ENCODE measurements around the gene SLC25A17.
"Not testable (repeated sequence)": the region's sequence is repeated elsewhere in the genome, so short reads cannot be mapped to it uniquely, and the experiment has no call there.

The SLC25A17 gene

DNA sequence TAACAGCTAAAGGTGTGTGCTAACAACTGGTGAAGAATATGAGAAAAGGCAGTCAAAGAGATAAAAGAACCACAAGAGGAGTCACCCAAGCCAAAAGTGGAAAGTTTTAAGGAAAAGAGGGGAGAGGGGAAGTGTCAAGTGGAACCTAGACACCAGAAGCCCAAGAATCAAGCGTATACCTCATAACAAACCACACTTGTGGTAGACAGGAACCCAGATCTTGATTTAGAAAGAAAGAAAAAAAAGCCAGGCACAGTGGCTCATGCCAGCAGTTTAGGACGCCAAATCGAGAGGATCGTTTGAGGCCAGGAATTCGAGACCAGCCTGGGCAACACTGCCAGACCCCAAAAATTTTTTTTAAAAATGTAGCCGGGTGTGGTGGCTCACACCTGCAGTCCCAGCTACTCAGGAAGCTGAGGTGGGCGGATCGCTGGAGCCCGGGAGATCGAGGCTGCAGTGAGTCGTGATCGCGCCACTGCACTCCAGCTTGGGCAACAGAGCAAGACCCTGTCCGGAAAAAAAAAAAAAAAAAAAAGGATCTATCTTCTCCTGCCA lies 877 bp downstream of the SLC25A17 start:
- DNase-seq = no peak

DNA sequence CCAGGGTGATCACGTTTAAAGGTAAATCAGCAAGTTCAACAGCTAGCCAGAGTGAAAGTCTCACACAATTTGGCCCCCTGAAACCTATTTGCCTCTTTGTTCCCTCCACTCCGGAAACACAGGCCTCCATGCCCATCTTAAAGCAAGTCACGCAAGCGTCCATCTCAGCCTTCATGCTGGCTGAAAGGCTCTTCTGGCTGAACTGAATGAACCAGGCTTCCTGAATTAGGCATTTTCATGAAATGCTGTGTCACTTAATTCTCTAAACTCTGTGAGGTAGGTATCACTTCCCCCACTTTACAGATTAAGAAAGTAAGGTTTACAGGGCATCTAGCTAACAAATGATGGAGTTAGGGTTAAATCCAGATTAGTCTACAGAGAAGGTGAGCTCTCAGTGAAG lies 1.4 kb downstream of the SLC25A17 start:
- DNase-seq = no peak

DNA sequence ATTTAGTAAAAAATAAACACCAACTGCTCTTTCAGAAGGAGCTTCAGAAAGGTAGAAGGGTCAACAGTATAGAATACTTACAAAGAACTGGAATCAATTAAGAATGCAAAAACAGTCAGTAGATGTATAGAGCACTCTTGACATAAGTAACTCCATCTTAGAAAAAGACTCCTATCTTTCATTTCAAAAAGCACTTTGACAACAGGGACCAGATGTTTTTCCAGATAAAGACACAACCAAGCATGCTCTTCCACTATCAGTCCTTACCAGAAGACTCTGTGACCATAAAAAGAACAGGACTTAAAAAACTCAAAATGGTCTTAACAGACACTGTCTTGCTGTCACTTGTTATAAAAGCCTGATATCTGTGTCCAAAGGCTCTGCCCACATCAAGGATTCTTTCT lies 5.2 kb downstream of the SLC25A17 start:
- no peak for DNase-seq

DNA sequence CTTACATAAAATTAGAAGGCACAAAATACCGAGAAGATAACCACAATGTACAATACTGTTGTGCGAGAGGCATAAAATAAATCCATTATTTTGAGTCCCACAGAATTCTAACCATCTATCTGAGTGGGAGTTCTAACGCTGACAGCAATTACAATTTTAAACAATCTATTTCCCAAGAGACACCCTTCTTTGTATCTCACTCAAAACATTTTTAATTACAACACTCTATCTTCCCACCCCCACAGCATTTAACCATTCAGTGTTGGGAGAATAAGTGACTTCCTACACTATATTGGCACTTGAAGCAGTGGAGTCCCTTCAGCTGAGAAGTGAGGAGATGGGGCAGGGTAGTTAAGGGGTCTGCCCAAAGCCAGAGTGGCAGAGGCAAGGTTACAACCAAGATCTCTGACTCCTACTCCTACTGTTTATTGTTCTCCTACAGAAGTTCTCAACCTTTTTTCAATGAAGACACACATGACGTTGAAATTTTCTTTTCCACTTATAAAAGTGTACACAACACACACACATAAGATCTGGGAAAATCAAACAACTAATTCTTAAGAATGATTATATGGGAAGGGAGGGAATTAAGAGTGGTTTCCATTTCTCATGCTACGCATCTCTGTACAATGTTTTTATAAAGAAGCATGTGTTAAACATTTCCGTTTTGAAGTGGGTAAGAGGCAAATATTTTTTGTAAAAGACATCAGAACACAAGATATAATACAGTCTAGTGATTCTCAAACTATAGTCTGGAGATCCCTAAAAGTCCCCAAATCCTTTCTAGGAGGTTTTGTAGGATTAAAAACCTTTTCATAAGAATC lies 10.9 kb downstream of the SLC25A17 start:
- DNase-seq = no peak

DNA sequence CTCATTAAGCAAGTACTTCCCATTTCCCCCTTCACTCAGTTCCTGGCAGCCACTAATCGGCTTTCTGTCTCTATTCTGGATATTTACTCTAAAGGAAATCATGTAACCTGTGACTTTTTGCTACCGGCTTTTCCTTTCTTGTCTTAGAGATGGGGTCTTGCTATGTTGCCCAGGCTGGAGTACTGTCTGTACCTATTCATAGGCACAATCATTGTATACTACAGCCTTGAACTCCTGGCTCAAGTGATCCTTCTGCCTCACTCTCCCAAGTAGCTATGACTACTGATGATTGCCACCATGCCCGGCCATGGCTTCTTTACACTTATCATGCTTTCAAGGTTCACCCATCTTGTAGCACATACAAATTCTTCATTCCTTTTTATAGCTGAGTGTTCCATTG lies 12.4 kb downstream of the SLC25A17 start:
- no peak for DNase-seq

DNA sequence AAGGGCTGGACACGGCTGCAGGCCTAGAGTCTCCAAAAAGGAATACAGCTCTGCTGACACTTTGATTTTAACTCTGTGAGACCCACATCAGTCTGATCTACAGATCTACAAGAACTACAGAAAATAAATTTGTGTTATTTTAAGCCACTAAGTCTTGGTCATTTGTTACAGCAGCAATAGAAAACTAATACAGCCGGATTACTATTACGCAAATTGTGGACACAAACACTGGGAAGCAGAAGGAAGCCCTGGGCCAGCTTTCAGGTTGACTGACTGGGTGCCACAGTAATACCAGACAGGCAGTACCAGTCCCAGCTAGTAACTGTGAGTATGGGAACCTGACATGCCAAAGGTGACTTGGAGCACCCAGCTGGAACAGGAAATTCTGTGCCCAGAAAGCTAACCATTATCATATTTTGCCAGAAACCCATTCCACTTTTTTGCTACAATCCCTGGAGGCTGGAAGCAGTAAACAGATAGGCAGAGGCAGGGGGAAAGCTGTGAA lies 13.4 kb downstream of the SLC25A17 start:
- DNase-seq = no peak

DNA sequence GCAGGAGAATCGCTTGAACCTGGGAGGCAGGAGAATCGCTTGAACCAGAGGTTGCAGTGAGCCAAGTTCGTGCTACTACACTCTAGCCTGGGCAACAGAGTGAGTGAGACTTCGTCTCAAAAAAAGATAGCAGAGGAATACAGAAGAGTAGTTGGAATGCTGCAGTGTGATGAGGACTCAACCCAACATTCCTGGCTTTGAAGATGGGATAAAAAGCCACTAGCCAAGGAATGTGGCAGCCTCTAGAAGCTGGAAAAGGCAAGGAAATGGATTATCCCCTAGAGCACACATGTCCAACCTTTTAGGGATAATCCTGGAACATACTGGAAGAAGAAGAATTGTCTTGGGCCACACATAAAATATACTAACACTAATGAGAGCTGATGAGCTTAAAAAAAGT lies 13.9 kb downstream of the SLC25A17 start:
- no peak for DNase-seq

DNA sequence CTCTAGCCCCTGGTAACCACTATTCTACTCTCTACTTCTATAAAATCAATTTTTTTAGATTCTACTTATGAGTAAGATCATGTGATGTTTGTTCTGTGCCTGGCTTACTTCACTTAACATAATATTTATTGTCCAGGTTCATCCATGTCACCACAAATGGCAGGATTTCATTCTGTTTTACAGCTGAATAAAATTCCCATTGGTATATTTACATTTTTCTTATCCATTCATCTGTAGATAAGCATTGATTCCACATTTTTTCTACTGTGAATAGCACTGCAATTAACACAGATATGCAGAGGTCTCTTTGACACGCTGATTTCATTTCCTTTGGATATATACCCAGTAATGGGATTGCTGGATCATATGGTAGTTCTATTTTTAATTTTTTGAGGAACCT lies 15.8 kb downstream of the SLC25A17 start:
- DNase-seq = no peak

DNA sequence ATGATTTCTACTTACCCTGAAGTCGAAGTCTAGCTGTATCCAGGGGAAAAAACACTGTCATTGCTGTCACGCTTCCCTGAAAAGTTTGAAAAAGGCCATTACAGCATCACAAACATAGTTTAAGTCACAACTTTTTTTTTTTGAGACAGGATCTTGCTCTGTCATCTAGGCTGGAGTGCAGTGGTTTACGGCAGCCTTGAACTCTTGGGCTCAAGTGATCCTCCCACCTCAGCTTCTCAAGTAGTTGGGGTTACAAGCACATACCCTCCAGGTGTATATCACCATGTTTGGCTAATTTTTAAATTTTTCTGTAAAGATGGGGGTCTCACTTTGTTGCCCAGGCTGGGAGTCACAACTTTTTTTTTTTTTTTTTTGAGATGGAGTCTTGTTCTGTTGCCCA lies 20.1 kb downstream of the SLC25A17 start:
- no peak for DNase-seq

DNA sequence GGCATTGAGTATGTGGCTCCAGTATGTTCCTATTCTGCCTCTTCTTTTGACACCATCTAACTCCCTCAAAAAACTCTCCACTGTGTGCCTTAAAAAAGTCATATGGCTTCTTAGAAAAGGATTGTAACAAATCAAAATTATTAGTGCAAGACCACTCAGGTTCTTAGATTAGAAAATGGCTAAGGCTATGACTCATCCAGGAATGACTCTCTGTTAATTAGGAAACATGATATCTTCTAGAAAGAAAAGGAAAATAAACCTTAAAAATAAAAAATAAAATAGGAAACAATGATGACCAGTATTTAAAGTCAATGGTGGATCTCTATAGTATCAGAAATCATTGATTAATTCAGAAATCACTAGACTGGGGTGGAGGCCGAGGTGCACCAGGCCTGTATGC lies 21.7 kb downstream of the SLC25A17 start:
- DNase-seq = no peak

DNA sequence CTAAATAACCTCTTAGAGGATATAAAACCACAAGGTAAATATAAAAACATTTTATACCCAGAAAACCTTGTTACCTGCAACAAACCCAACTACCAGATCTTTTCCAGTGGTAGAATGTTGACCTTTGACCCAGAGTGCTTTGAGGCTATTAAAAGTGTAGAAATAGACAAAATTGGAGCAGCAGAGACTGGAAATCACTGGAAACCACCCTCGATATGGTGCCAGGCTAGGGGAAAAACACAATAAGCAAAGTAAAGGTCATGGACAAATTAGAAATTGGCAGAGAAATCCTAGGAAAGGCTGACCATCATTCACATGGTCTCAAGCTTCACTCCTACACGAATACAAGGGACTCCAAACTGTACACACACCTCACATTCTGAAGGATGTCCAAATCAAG lies 26.7 kb downstream of the SLC25A17 start:
- DNase-seq = no peak

DNA sequence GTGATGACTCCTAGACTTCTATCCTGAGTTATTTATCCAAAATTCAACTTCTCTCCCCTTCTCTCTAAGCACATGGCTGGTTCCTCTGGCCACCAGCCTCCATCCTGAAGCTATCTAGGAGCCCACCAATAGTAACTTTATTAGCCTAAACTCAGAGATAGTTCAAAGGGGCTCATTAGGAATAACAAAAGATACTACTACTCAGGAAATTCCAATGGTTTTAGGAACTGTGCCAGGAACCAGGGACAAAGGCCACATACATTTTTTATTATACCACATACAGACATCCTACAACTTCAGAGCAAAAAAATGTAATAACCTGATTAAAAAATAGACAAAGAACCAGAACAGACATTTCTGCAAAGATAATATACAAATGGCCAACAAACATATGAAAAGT lies 27.9 kb downstream of the SLC25A17 start:
- no peak for DNase-seq

DNA sequence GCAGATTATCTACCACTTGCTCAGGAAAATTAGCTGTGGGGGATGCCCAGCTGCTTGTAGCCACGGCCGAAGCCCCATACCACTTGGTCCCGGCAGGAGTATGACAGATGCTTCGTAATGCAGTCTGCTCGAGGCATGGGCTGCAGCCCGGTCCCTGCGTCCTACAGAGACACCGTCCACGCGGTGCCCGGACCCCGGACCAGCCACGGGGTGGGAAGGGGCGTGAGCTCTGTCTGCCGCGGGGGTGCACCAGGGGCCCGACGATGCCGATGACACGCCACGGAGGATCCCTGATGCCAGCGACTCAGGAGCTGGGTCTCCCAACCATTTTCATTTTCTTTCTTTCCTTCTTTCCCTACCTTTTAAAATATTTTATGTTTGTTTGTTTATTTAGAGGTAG lies 30.0 kb downstream of the SLC25A17 start:
- DNase-seq = no peak

DNA sequence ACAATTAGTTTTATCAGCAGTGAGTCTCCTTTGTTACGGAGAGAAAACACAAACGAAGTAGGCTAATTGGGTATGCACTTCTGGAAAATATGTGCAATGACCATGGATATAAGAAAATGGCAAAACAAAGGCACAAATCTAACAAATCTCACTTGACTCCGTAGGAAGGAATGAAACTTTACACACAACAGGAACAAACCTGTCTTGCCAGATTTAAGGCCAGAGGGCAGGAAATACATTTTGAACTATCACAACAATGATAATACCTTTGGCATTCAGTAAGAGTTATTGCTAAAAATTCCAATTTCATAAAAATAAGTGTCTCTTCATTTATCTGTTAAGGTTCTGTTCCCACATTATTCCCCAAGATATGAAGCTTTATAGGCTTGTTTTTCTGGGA lies 36.6 kb downstream of the SLC25A17 start:
- DNase-seq = no peak

DNA sequence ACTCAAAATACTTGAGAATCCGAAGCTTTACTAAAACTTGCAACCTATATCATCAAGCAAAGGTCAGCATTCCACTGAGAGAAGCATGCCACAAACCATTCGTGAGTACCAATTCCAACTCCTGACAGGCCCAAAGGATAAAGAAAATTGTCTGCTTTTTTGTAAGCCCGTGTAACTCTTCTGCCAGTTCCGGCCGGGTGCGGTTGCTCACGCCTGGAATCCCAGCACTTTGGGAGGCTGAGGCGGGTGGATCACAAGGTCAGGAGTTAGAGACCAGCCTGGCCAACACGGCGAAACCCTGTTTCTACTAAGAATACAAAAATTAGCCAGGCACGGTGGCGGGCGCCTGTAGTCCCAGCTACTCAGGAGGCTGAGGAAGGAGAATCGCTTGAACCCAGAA lies 37.4 kb downstream of the SLC25A17 start:
- DNase-seq = not testable (repeated sequence)

DNA sequence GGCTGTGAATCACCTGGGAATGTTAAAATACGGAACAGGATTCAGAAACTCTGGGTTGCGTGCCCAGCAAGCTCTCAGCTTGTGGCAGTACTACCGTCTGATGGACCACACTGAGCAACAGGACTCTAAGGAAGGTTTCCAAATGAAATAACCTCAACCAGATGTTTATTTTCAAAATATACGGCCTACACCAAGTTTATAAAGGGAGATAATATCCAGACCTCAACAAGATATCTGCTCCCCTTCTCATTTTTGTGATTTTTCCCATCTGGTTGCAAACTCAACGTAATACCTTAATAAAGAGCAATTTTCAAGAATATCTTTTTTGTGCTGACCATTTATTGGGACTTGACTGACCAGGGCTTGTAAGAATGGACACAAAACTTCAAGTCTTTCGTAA lies 49.4 kb downstream of the SLC25A17 start:
- no peak for DNase-seq

DNA sequence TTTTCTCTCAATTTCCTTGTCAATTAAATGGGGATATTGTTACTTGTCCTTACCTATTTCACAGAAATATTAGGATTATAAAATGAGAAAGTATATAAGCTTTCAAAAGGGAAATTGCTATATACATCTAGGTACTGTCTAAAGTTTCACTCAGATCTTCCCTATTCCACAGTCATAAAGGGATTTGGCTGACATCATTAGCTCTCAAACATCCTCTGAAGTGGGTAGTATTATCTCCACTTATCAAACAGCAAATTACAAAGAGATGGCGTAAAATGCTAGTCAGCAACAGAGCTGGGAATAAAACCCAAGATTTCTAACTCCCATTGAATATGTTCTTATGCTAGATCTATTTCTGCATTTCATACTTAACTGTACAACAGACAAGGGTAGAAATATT lies 50.9 kb downstream of the SLC25A17 start:
- peak in 1 of 2 experiments; percentile 4 for DNase-seq

DNA sequence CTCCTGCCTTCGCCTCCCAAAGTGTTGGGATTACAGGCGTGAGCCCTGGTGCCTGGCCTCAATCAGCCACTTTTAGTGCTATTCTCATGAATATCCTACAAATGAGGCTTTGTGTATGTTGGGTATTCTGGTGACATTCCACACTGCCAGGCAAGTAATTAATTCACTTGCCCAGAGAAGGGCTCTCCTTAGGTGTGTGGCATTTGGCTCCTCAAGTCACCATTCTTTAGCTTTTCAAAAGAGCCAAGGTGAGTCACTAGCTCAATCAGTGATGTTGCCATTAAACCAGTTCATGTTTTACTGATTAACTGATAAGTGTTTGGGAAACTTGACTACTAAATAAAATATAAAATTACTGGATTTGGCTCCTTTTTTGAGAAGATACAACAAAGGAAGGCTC lies 52.2 kb downstream of the SLC25A17 start:
- no peak for DNase-seq

DNA sequence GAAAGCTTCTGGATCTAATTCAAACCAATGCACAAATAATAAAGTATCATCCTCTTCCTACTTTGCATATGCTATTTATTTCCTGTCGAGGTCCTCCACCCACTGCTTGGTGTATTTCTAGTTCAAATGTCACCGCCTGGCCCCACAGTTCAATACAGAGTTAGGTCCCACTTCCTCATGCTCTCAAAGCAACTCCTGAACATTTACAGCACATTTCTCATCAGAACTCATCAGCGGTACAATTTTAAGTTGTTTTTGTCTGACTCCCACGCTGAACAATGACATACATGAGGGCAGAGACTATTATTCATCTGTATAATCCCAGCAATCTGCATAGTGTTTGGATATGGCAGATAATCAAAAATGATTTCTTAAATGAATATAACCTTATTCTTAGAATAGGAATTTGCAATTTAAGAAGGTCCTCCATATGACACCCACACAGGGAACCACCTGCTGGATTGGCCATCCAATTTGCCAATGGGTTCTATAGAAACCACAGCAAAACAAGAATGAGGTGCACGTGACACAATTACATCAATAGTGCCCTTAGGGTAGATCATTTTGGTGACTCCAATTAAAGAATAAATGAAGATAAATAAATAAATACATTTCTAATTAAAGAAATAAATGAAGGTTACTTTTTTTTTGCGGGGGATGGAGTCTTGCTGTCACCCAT lies 54.2 kb downstream of the SLC25A17 start:
- no peak for DNase-seq

DNA sequence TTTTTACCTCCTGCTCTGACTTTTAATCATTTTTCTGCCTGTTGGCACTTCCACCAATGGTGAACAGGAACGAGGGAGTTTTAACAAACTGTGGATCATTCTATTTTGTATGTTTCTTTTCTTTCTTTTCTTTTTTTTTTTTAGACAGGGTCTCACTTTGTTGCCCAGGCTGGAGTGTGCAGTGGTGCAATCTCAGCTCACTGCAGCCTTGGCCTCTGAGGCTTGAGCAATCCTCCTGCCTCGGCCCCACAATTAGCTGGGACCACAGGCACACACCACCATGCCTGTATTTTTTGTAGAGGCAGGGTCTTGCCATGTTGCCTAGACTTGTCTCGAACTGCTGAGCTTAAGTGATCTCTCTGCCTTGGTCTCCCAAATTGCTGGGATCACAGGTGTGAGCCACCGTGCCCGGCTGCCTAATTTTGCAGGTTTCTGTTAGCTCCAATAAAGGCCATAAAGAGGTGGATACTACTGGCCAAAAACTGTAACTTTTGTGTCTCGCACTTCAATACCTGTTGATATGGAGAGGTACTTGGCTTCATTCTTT lies 59.8 kb downstream of the SLC25A17 start:
- DNase-seq = no peak

DNA sequence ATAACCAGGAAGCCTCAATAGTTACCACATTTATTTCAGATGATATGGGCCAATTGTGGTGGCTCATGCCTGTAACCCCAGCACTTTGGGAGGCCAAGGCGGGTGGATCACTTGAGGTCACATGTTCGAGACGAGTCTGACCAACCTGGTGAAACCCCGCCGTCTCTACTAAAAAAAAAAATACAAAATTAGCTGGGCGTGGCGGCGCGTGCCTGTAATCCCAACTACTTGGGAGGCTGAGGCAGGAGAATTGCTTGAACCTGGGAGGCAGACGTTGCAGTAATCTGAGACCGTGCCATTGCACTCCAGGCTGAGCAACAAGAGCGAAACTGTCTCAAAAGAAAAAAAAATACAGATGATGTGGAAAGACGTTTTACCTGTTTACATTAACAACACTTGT lies 60.3 kb downstream of the SLC25A17 start:
- DNase-seq = not testable (repeated sequence)

DNA sequence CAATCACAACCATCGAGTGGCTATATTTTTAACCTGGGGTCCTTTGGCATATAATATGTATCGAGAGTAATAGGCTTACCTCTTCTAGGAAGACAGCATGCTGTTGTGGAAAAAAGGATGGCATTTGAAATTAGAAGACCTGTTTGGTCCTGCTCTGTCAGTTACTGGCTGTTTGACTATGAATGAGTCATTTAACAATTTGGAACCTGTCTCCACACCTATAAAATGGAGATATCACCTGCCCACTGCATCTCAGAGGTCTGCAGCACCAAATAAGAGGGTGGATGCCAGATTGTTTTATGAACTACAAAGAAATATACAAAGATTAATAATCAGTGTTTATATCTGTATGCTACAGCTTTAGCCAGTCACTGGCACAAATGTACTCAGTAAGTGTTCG lies 60.8 kb downstream of the SLC25A17 start:
- no peak for DNase-seq

DNA sequence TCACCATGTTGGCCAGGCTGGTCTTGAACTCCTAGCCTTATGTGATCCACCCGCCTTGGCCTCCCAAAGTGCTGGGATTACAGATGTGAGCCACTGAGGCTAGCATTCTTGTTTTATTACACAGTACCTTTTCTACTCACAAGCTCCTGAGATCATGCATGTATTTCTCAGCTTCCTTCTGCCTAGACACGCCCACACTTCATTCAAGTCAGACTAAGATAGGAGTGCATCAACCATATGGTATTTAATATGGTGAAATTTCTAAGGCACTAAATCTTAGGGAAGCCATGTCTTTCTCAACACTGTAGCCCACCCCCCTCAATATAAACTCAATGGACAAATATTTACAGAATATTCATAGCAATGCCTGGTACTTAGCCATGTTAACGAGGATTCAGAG lies 62.1 kb downstream of the SLC25A17 start:
- peak in 1 of 2 experiments; percentile 29 for DNase-seq

DNA sequence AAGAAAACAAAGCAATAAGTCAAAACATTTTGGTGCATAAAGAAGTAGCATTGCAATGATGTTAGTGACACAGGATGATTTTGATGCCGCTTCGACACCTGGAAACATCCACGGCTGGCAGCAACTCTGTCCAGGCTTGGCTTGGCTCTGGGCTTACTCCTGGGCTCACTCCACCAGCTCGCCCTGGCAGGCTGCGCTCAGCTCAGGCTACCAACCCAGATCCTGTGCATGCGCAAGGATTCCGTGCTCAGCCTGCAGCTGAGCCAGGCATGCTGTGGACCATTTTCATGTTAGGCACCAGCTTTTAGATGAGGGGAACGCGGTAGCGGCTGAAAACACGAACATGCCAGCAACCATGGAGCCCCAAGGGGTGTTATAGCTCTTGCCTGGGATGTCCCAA lies 66.0 kb downstream of the SLC25A17 start:
- DNase-seq = no peak

Data from NCI-H524 (cell line).